HG03025 (cell line): ENCODE data around the gene BBS12.
"Not testable (repeated sequence)": the region's sequence is repeated elsewhere in the genome, so short reads cannot be mapped to it uniquely, and the experiment has no call there.

Experiments used
- ATAC-seq: cut with Tn5 transposase; IDR thresholded peaks from one replicate; pipeline ENCODE4 v1.9.1; 2021; ENCODE audit warnings: mild to moderate bottlenecking, moderate library complexity; ENCODE audit not compliant: unreplicated experiment, low FRiP score

Gene BBS12

DNA sequence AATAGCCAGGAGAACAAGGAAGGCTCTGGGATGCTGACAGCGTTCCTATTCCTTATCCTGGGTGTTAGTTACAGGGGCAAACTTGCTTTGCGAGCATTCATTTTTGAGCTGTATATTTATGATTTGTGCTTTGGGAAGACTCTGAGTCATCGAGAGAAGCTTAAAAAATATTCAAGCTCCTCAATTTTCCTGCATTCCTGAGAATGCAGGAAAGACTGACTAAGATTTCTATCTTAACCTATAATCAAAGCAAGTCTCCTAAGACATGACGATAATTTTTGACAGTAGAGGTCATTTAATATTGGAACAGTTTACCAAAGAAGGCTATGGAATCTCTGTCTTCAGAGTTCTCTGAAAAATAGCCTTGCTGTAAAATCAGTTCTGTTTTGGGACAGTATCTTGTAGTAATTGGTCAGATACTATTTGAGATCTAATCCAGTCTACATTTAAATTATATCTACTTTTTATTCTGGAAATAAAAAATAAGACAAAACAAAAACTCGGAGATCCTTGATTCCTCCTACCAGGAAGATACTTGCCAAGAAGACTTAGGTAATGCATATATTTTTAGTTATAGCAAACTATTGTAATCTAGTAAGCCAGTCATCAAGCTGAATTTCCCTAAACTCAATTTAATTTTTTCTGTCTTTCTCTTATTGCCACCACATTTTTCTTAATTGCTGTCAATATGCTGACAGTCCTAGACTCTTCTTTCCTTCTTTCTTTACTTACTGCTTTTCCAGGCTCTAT is 31.7 kb downstream of the BBS12 start:
- no peak for ATAC-seq

DNA sequence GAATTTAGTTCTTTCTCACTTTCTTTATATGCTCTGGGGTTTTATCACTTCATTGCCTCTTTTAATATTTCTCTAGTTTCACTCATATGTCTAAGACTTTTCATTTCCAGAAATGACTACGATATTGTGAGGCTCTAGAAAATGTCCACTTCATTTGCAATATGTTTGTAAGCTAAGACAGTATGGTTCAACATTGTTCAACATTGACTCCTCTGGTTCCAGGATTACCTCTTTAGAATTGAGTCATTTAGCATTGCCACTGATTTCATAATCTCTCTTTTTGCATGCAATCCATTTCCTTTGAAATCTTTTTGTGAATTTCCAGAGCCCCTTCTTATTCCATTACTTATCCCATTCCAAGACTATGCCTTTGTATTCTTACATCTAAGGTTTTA is 32.3 kb downstream of the BBS12 start:
- peak; percentile 71 for ATAC-seq

DNA sequence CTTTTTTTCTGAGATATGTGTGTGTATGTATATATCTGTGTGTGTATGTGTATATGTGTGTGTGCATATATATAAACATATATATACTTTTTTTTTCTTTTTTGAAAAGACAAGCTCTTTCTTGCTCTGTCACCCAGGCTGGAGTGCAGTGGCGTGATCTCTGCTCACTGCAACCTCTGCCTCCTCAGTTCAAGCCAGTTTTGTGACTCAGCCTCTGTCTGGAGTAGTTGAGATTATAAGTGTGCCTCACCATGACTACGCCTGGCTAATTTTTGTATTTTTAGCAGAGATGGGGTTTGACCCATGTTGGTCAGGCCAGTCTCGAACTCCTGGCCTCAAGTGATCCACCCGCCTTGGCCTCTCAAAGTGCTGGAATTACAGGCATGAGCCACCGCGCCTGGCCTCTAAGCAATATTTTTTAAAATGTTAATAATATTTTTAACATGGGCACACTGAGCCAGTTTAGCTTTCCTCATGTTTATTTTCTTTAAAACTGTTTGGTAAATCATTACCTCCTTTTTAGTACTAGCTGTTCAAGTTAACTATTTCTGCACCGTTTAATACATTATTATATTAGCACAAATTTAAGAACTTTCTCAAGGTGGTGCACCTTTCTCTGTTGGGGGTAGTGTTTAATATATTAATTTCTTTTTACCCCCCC is 33.3 kb downstream of the BBS12 start:
- ATAC-seq = no peak

DNA sequence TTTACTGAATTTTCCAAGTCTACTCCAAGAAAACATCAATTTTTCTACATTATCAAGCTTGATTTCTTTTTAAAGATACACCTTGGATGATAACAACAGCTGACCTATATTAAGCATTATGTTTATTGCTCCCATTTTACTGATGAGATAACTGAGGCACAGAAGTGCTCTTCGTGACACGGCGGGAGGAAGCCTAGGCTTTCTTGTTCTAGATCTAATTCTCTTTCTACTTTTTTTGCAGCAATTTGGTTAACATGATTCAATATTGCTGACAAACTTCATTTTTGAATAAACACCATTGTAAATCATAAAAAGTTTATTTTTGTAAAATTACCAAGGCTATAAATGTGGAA is 33.8 kb downstream of the BBS12 start:
- ATAC-seq = no peak

DNA sequence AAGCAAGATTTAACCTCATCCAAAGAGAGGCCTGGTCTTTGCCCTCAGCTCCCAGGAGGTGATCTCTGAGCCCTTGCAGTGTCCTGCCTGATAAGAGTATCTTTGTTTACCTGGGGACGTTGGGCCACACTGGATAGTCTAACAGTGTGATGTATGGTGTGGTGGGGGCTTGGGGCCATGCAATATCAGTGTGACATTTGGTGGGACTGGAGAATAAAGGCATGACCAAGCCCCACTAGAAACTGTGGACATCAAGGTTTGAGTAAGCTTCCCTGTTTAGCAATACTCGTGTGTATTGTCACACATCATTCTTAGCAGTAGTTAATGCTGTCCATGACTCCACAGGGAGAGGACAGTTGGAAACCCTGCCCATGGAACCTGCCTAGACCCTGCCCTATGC is 34.4 kb downstream of the BBS12 start:
- ATAC-seq = no peak

DNA sequence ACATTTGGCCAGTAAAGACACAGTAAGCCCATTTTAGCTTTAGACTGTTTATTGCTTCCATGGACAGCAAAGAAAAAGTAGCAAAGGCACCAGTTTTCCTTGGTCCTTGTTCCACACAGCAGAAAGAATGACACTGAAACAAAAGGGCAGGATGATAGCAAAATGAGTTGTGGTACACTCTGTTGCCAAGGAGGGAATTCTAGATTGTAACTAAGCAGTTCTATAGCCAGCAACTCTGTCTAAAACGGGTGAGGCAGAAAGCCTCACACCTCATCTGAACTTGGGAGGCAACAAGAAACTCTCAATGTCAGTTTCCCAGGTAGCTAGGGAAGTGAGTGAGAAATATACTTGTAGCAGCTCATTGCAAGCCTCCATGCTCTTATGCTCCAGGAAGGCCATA is 39.2 kb downstream of the BBS12 start:
- ATAC-seq = no peak

DNA sequence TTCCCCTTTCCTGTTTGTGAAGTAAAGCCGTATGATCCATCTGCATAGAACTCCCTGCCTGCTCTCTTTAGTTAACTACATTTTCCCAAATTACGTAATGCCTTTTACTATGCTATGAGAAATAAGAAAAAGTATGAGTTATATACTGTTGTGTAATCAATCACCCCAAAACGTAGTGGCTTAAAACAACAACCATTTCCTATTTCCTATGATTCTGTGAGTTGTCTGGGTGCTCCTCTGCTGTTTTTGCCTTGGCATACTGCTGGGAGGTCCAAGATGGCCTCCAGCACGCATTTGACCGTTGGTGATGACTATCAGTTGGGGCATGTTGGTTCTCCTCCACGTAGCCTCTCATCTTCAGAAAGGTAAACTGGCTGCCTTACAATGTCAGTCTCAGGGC is 39.8 kb downstream of the BBS12 start:
- no peak for ATAC-seq

DNA sequence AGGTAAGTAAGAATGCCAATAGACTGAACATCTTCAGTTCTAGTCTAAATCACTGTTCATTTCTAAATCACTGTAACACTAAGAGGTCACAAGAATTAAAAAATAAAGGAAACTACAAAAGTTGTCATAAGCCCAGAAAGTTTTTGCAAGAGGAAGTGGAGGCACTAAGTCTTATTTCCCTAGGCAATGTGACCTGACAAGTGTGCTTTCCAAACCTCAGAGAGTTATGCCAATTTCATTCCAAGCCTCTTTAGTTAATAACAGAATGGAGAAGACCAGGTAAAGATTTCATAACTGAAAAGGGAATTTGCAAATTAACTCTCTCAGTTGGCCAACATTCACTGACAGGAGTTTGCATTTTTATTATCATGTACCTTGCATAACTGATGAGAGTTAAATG is 40.5 kb downstream of the BBS12 start:
- no peak for ATAC-seq

DNA sequence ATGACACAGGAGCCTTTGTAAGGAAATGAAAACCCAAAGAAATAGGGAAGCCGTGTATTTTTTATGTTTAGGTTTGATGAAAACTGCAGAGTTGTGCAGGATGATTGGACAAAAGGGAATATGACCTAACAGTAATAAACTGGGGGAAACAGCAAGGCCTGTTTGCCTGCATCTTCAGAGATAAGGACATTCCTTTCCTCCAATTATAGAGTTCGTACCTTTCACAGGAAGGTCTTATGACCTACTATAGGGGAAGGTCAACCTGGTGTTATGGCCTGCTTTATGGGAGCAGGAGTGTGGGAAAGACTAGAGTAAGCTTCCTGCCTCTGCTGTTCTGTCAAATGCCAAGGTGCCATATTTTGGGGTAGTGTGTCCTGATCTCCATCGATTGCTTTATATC is 42.5 kb downstream of the BBS12 start:
- no peak for ATAC-seq

DNA sequence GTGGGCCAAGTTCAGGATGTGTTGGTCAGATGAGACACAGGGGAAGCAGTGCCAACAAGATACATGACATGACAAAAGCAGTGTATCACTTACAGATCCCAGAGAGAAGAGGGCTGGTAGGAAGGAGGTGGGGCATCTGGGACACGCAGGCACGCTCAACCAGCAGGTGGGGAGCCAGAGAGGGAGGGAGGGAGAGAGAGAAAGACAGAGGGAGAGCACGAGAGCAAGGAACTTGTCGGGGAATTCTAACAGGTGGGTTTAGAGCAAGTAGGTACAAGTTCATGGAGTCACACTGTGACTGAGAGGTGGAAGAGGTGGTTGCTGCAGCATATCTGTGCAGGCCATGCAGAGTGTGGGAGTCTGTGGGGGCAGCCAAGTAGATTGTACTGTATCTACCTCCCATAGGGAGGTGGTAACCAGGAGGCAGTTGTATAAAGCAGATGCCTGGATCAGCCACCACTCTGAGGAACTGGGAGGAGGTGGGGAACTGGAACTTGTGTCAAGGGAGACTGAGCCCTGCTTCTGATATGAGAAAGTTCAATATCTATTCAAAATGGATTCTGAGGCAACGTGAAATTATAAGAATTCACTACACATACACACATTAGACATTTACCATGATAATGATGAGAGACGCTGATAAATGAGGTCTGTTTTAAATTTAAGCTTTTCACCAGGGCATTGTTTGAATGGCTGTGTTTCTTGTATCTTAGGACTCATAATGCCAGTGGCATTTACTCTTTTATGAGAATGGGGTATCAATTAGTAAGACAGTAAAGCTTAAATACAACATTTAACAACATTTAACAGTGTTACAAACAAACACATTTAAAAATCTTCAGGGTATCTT is 43.7 kb downstream of the BBS12 start:
- no peak for ATAC-seq

DNA sequence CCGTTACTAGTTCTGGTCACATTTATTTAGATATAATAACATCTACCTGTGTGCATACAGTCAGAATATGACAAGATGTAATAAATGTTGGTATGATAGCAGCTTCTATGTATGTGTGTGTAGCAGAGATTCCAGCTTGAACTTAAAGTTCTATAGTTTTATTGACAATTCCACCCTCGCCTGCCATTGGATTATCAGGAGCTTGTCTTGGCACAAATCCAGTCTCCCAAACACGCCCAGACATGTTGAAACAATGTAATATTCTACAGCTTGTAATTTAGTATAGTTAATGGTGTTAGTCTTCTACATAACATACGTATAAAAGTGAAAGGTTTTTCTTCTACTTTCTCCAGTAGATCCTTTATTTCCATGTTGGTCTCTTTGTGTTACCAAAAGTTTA is 44.4 kb downstream of the BBS12 start:
- ATAC-seq = no peak

DNA sequence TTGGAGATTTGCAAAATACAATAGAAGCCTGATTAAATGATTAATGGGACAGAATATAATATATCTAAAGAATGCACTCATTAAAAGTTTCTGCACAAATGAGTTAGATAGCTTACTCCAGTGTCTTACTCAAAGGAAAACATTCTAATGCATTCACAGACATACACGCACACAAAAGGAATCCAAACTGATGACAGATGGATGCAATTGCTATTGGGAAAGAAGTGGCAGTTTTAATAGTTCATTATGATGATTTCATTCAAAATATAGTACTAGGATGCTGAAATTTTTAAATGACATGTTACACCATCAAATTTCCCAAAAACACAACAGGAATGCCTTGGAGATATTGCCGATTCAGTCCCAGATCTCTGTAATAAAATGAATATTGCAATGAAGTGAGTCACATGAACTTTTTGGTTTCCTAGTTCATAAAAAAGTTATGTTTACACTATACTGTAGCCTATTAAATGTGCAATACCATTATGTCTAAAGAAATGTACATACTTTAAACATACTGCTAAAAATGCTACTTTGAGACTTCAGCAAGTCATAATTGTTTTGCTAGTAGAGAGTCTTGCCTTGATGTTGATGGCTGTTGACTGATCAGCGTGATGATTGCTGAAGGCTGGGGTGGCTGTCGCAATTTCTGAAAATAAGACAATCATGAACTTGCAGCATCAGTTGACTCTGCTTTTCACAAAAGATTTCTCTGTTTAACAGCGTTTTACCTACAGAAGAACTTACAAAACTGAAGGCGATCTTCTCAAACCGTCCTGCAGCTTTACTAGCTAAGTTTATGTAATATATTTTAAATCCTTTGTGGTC is 45.6 kb downstream of the BBS12 start:
- ATAC-seq = no peak

DNA sequence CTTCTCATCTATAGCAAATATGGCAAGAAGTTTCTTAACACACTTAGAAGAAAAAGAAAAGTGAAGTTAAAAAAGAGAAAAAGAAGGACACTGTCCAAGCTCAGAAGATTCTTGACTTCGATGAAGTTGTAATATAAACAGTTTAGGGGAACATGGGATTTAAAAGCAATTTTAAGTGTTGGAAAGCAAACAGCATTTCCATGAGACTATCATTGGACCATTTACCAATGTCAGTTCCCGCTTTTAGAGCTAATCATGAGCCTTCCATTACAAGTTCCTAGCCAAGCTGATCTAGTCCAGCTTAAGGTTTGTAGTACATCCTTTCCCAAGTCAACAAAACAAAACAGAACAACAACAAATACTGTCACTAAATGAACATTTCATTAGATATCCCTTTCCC is 49.0 kb downstream of the BBS12 start:
- ATAC-seq = no peak

DNA sequence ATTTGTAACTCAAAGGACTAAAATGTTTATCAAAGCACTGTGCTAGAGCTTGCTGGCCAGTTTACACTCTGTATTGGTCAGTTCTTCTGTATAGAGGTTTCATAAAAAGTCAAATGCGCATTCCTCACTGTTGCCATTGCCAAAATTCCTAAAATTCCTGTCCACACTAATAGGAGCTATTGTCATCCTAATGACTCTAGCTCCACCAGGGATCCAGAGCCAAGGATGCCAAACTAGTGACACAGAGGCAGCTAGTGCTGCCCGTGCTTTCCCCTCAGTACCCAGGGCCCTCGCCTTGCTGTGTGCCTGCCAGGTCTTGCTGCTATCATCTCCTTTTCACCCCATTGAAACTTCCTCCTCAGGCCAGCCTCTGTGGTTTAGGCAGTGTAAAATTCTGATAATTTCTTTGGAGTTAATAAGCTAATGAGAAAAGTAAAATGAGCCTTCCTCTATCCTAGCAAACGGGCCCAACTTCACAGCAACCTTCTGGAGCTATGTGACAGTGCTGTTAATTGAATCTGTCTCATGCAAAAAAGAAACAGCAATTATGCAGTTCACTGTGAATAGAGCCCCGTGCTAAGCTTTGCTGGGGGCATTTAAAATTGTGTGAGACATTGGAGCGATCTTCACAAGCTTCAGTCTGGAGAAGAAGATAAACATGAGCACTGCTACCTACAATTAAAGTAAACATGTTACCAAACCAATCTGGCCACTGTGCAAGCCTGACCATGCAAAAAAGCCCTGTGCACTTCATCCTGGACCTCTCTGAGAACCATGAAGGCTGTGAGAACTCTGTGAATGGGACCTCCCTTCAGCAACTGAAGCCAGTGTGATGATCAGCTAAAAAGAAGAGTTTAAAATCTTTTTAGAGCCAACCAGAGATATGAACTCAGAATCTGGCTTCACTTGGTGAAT is 51.1 kb downstream of the BBS12 start:
- ATAC-seq = no peak

DNA sequence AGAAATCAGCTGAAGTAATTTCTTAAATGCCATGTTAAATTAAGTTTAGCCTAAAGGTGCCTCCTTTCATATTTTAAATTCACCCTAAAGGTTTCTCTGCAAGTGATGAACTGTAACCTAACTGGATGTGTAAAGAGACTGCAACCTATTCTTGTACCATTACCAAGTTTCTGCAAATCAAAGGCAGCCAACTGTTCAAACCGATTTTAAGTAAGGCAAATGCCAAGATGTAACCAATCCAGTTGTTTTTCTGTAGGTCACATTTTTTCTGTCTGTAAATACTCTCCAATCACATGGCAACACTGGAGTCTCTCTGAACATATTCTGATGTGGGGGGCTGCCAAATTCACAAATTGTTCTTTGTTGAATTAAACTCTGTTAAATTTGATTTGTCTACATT is 51.8 kb downstream of the BBS12 start:
- no peak for ATAC-seq

DNA sequence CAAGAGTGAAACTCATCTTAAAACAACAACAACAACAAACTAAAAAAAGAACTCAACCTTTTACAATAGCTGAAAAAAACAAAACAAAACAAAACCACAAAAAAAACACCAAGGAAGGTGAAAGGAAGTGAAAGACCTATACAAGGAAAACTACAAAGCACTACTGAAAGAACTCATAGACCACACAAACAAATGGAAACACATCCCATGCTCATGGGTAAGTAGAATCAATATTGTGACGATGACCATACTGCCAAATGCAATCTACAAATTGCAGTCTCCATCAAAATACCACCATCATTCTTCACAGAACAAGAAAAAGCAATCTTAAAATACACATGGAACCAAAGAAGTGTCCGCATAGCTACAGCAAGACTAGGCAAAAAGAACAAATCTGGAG is 52.6 kb downstream of the BBS12 start:
- ATAC-seq = no peak

DNA sequence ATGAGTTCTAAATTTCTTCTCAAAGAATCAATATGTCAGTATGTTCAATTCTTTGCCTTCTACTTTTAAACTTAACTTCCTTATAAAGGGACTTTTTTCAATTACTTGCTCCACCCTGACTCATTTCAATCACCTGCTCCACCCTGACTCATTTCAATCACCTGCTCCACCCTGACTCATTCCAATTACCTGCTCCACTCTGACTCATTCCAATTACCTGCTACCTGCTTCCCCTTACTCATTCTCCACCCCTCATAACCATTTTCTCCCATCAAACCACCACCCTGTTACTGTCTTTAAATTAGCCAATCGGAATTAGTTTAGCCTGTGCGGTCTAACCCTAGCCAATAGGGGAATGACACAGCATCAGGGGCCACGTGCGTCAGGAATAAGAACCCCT is 53.8 kb downstream of the BBS12 start:
- ATAC-seq = not testable (repeated sequence)

DNA sequence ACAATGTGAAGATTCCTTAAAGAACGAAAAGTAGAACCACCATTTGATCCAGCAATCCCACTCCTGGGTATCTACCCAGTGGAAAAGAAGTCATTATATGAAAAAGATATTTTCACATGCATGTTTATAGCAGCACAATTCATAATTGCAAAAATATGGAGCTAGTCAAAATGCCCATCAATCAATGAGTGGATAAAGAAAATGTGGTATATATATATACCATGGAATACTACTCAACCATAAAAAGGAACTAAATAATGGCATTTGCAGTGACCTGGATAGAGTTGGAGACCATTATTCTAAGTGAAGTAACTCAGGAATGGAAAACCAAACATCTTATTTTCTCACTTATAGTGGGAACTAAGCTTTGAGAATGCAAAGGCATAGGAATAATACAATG is 54.4 kb downstream of the BBS12 start:
- ATAC-seq = not testable (repeated sequence)

DNA sequence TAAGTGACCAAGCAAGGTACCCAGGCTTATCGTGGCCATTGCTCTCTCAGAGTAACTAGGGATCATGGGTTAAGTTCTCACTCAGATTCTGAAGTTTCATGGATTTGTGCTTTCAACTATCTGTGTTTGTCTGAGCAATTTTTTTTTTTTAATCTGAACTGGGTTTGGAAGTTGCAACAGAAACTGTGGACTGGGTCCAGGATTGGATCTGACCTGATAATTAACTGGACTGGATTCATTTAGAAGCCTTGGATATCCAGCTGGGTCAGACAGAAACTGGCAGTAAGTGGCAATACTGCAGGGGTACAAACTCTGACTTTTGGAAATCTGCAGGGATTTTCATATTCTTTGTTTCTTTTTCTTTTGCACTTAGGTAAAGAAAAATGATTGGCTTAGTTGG is 55.4 kb downstream of the BBS12 start:
- ATAC-seq = no peak

DNA sequence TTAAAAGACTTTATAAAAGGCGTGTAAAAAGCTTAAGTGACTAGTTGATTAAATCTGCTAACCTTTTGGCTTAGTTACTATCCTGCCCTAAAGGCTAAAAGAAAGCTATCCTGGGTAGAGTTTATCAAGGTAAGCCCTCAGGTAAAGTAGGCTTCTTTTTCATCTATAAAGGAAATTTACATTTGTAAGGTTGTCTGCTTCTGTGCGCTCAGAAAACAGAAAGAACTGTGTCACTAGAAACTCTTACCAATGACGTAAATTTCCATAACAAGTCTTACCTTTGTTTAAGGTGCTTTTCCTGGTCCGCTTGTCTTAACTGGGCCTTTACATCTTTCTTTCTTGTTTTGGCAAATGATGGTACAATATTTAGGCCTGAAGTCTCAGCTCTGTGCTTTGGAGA is 56.4 kb downstream of the BBS12 start:
- no peak for ATAC-seq
